Stimulated activated CD4-positive, alpha-beta T cell treated with anti-CD3 and anti-CD28 coated beads, TNF-alpha, amount 100 ng/mL, for 24 hours (primary cell): ENCODE results near the gene ARPP19.
"Not testable (repeated sequence)": the region's sequence is repeated elsewhere in the genome, so short reads cannot be mapped to it uniquely, and the experiment has no call there.

Experiments used
- DNase-seq, 3 experiments: peaks; one replicate each; pipeline ENCODE4 v3.0.0-alpha.2; 2020; ENCODE audit warnings: low read depth in 3 of 3

Gene ARPP19

GRCh38 chr15:52551186-52551585 lies 17.6 kb downstream of the ARPP19 start:
- not testable (repeated sequence) for DNase-seq

- DNase-seq: no peak
Observed at GRCh38 chr15:52546031-52546751, 22.6 kb downstream of the ARPP19 start.

GRCh38 chr15:52540374-52541012 lies 28.3 kb downstream of the ARPP19 start:
- DNase-seq: no peak

- DNase-seq: no peak
Observed at GRCh38 chr15:52537459-52537858, 31.4 kb downstream of the ARPP19 start.

GRCh38 chr15:52532427-52532826 lies 36.4 kb downstream of the ARPP19 start:
- no peak for DNase-seq

- DNase-seq: no peak
Observed at GRCh38 chr15:52529940-52530339, 38.9 kb downstream of the ARPP19 start.

- peak; percentile 2 to 21 (median 4) for DNase-seq
Observed at GRCh38 chr15:52529341-52529924, 39.4 kb downstream of the ARPP19 start.

GRCh38 chr15:52528564-52529340 lies 40.1 kb downstream of the ARPP19 start, which contains the start of gene MYO5A:
MYO5A (minus strand) TSS chr15:52528880; CDS start chr15:52528806, 74 bp downstream.
- DNase-seq: peak; percentile 59 to 77 (median 60)

- peak in 2 of 3 experiments; percentile 21 to 50 for DNase-seq
Observed at GRCh38 chr15:52527911-52528563, 40.8 kb downstream of the ARPP19 start.

- DNase-seq: no peak
Observed at GRCh38 chr15:52527196-52527910, 41.5 kb downstream of the ARPP19 start.

GRCh38 chr15:52524223-52525136 lies 44.4 kb downstream of the ARPP19 start:
- no peak for DNase-seq

- no peak for DNase-seq
Observed at GRCh38 chr15:52523647-52524046, 45.2 kb downstream of the ARPP19 start.

GRCh38 chr15:52523192-52523591 lies 45.6 kb downstream of the ARPP19 start:
- no peak for DNase-seq

GRCh38 chr15:52521682-52522081 lies 47.1 kb downstream of the ARPP19 start:
- DNase-seq: no peak

GRCh38 chr15:52520421-52520820 lies 48.4 kb downstream of the ARPP19 start:
- no peak for DNase-seq

- no peak for DNase-seq
Observed at GRCh38 chr15:52518487-52519371, 50.1 kb downstream of the ARPP19 start.

- DNase-seq: no peak
Observed at GRCh38 chr15:52517014-52517413, 51.8 kb downstream of the ARPP19 start.

GRCh38 chr15:52515343-52515742 lies 53.5 kb downstream of the ARPP19 start:
- DNase-seq: no peak

GRCh38 chr15:52514482-52514881 lies 54.3 kb downstream of the ARPP19 start:
- DNase-seq: no peak
